Colon (tissue), 2 donors: ENCODE measurements around the gene NR1H2.
"Not testable (repeated sequence)": the region's sequence is repeated elsewhere in the genome, so short reads cannot be mapped to it uniquely, and the experiment has no call there.

Experiments
- FAIRE-seq: peaks from 2 replicates; lab custom pipeline; 2012; peaks lifted over from hg19 to GRCh38; lab: Jason Lieb, UNC
- donor health status: control.
- donor health status: control.

Gene NR1H2

DNA sequence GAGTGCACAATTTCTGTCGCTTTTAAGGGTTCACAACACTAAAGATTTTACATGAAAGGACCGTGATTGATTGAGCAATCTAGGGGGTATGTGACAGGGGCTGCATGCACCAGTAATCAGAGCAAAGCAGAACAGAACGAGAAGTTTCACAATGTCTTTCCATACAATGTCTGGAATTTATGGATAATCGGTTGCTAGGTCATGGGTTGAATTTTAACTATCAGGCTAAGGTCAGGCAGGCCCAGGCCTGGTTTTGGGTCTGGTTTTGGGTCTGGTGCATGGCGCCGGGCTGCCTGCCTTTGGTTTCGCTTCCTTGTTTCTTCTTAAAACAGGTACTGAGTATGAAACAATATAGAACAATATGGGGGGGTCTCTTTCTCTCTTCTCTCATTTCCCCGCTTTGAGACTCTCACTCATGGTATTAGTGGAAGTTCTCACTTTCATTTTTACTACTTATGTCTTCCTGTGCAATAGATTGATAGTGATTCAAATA, 29.1 kb upstream of the NR1H2 start:
- not testable (repeated sequence) for FAIRE-seq

DNA sequence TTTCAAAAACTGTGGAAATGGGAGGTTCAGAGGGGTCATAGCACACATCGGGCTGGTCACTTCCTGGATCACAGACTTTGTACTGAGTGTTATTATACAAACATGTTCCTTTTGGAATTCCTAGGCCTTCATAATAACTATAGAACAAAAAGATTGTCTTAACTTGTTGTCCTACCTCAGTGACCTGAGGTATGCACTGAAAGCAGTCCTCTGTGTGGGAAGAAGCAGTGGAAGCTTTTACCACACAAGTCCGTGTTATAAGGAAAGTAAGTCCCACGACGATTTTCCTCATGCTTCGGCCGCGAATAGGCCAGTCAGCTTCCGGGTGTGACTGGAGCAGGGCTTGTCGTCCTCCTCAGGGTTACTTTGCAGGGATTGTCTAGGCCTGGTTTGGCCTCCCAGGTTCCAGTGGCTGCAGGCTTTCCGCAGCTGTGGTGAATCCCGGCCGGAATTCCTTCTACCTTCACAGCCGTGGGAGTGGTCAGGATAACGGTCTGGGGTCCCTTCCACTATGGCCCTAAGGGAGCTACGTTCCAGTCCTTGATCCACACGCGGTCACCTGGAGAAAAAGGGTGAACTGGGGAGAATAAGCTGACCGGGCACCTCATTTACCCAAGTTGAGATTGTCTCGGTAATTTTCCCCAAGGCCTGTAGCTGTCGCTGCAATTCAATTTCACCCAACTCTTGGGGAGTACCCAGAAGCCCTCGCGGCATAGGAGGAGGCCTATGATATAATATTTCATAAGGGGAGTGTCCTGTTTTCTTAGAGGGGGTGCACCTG, 26.8 kb upstream of the NR1H2 start:
- no peak for FAIRE-seq

DNA sequence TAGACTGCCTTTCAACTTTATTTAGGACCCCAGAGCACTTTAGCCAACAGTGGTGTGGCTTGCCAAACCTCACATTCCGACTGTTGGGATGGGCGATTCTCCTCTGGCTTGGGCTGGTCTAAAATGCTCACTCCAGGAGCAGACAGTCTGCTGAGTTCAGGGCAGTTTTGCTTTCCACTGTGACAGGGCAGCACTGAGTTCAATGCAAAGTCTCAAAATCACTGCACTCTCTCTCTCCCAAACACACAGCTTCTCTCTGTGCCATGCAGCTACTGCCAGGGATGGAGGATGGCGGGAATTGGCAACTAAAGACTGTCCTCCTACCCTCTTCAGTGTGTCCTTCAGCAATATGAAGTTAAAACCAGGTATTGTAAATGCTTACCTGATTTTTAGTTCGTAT, 24.0 kb upstream of the NR1H2 start:
- no peak for FAIRE-seq

DNA sequence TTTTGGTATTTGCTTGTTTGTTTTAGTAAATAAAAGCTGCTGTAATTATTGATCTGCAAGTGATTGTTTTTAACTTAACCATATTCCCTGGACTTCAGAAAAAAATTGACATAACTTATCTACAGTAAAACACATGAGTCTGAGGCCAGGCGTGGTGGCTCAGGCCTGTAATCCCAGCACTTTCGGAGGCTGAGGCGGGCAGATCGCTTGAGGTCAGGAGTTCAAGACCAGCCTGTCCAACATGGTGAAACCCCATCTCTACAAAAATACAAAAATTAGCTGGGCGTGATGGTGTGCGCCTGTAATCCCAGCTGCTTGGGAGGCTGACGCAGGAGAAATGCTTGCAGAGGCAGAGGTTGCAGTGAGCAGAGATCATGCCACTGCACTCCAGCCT, 22.8 kb upstream of the NR1H2 start:
- not testable (repeated sequence) for FAIRE-seq

DNA sequence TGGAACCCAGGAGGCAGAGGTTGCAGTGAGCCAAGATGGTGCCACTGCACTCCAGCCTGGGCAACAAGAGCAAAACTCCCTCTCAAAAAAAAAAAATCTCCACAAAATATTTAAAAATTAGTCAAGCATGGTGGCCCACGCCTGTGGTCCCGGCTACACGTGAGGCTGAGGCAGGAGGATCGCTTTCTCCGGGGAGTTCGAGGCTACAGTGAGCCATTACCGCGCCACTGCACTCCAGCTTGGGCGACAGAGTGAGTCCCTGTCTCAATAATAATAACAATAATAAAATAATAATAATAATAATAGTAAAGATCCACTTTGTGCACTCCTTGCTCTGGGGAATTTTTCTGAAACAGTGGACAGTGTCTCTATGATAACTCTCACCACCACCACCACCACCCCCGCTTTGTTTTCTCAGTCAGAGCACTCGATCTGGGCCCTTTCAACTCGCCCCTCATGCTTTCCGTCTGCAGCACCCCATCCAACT, 19.5 kb upstream of the NR1H2 start:
- FAIRE-seq: no peak

DNA sequence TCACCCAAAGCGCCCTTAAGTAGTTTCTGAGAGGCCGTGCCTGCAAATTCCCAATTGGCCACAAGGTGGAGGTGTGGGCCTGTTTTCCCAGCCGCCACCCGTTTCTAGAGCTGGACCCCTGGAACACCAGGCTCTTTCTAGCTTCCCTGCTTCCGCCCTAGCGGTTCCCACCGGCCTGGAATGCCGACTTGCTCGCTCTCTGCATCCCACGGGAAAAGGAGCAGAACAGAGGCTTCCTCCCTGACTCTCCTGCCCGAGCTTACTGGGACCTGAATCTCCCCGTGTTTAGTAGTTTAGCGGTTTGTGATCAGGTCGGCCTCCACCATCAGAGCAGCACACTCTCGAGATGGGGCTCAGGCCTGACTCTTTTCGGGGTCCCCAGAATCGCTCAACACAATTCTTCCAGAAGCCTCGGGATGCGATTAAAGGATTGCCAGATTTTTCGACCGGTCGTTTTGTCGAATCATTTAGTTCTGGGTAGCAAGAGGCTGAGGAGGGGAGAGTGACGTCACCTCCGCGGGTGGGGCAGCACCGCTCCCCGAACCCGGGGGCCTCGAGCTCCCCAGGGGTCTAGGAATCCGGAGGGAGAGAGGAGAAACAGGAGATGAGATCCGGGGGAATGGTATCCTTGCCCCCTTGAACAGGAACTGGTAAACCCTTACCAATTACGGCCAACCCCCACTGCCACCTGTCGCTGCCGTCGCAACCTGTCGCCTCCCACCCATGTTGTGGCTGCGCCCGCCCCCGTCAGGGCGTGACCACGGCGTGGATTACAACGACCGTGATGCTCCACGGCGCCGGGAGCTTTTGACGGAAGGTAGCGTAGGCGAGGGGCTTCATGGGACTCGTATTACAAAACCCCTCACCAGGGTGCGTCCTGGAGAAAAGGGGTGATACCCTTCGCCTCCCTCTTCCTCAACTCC, 18.8 kb upstream of the NR1H2 start:
- FAIRE-seq: no peak

DNA sequence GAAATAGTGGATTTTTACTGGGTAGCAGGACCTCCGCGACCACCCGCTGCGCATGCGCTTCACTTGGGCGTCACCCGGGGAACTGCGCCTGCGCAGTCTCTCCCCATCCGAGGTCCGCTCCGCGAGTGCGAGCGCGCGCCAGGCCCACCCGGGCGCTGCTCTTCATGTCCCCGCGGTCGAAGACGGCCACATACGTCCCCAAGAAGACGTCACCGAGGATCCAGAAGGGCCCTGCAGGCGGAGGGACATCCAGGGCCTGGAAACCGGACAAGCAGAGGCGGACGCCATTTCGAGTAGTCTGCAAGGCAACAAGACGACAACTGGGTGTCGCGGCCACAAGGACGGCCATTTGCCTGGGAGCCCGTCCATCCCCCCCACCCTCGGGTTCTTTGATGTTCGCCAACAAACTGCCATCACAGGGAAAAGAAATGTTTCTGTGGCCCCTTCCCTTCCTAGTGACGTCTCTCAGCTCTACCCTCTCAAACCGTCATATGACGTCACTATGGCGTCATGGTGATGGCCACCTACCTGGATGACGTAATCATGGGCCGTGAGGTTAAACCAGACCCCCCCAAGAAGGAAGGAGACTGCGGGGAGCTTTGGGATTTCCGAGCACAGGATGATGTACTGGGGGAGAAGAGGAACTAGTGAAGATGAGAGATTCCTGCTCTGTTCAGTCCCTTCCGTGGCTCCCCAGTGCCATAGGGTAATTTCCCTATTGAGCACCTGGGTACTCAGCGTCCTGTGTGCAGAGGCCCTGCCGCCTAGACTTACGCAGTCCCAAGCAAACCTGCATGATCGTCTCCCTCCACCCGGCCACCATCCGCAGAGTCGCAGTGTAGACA, 17.6 kb upstream of the NR1H2 start:
- no peak for FAIRE-seq

DNA sequence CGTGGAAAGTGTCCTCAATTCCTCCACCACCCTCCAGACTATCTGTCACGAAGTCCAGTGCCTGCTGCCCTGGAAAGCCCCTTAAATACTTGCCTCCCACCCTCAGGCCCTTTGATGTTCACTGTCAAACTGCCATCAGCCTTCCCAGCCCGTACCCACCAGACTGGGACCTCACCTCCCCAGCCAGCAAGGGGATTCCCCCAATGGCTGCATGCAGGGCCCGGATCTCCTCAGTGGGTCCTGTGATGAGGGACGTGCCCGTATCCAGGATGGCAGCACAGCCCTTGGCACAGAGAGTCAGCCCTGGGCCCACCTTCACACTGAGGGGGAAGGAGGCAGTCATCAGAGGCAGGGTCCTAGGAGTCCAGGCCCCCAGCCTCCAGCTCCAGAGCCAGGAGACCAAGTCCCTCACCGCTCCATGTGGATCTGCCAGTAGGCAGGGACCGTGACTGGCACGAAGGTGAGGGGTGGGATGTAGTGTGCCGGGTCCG, 16.9 kb upstream of the NR1H2 start:
- no peak for FAIRE-seq

DNA sequence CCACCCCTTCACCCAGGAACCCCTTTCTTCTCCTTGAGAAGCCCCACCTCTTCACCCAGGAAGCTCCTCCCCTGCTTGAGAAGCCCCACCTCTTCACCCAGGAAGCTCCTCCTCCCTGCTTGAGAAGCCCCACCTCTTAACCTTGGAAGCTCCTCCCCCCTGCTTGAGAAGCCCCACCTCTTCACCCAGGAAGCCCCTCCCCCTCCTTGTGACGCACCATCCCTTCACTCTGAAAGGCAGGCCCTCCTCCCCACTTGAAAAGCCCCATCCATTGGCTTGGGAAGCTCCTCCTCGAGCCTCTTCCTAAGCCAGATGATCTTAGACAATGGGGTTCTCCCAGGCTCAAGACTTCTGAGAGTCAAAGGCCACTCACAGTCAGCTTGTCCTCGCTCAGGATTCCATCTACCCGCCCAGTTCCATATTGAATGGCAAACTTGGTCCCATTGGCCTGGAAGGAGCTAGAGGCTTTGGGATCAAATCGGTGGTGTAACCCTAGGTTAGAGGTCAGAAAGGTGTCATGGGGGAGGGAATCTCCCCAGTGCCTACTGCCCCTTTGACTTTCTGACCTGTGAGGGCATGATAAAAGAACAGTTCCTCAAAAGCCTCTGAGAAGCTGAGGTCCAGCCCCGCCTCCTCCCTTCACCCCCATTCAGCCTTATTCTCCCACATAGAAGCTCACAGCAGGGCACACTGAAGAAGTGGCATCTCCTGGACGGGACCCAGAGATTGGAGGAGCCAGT, 14.8 kb upstream of the NR1H2 start:
- FAIRE-seq: no peak

DNA sequence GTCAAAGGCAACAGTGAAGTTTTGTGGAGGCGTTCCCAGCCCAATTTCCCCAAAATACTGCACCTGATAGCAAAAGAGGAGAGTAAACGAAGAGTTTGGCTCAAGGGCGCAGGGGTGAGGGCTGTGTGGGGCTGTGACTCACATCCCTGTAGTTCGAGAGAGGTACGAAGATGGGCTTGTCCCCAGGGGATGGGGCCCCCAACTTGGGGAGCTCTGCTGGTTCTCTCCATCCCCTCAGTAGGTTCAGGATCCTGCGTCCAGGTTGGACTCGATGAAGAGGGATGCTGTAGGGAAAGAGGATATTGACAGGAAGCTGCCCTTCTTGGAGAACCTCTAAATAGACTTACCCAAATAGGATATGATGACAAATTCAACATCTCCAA, 14.2 kb upstream of the NR1H2 start:
- FAIRE-seq: no peak

DNA sequence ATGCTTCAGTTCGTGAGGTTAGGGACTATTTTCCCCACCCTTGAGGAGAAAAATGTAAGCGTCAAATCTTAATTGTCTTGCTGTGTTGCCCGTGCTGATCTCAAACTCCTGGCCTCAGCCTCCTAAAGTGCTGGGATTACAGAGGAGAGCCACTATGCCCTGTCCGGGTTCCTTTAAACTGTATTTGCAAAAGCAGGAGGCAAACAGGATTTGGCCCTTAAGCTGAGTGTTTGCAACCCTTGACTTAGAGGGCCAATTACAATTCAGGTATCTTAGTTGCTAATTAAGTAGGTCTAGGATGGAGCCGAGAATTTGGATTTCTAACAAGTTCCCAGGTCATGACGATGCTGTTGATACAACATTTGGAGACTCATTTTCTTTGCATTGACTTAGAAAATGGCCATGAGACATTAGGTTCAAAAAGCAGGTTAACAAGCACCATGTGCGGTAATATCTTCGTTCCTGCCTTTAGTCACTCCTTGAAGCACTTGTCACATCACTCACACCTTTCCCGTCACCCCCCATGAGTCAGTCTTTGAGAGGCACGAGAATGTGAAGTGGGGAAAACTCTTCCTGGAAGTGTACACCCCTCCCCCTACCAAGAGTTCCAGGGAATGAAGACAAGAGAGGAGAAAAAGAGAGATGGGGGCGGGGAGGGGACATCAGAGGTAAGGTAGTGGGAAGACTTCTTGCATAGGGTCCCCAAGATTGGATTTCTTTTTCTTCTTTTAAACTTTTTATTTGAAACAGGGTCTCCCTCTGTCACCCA, 13.4 kb upstream of the NR1H2 start:
- no peak for FAIRE-seq

DNA sequence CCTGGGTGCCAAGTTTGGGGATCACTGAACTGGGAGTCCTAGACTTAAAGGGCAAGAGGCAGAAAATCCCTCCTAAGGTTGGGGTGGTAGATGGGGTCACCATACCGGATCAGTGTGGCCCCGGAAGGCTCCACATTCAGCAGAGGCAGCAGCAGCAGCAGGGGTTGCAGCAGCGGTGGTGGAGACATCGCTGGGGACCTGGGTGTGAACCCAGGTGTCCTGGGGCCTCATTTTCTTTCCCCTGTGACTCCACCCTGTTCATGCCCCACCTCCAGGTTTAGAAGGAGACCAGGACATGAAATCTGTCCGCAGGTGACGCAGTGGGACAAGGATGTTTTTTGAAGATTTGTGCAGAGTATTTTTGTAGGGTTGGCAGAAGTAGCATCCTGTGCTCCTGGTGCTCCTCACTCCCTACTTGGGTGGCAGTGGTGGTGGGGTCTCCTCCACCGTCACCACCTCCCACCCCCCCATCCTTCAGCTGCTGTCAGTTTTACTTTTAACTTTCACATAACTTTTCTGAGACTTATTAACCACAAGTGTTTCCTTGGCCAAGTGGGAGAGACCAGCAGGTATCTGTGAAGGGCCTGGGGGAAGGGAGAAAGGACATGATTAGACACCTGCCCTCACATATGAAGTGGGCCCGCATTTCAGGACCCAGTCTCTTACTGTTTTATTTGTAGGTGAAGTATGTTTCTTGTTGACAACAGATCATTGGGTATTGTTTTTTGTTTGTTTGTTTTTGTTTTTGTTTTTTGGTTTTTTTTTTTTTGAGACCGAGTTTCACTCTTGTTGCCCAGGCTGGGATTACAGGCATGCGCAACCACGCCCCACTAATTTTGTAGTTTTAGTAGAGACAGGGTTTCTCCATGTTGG, 10.6 kb upstream of the NR1H2 start, which contains the start of gene NAPSA:
Gene NAPSA, minus strand, starts transcription at position 206 of the 873 bp plus-strand sequence. Its CDS starts 18 bp downstream, at position 188.
- no peak for FAIRE-seq

DNA sequence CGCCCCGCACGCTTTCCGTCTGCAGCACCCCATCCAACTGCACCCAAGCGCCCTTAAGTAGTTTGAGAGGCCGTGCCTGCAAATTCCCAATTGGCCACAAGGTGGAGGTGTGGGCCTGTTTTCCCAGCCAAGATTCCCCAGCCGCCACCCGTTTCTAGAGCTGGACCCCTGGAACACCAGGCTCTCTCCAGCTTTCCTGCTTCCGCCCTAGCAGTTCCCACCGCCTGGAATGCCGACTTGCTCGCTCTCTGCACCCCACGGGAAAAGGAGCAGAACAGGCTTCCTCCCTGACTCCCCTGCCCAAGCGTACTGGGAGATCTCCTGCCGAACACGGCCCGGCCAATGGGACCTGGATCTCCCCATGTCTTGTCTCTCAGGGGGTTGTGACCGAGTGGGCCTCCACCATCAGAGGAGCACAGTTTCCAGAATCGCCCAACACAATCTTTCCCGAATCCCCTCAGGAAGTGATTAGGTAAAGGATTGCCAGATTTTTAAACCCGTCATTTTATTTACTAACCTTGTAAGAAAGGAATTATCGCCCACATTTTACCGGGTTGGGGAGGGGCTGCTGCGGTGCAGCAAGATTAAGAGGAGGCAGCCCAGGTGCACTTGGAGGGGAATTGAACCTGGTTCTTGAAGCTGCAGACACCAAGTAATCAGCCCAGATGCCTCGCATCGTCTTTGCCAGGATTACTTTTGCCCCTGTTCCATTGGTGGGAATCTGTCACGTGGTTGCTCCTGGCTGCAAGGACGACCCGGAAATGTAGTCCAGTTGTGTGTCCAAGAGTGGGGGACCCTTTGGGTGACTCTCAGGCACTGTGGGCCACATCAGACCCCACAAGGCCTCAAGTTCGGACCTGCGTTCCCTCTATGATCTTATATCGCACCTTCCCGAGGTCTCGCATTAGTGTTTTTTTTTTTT, 7.3 kb upstream of the NR1H2 start:
- FAIRE-seq: no peak

DNA sequence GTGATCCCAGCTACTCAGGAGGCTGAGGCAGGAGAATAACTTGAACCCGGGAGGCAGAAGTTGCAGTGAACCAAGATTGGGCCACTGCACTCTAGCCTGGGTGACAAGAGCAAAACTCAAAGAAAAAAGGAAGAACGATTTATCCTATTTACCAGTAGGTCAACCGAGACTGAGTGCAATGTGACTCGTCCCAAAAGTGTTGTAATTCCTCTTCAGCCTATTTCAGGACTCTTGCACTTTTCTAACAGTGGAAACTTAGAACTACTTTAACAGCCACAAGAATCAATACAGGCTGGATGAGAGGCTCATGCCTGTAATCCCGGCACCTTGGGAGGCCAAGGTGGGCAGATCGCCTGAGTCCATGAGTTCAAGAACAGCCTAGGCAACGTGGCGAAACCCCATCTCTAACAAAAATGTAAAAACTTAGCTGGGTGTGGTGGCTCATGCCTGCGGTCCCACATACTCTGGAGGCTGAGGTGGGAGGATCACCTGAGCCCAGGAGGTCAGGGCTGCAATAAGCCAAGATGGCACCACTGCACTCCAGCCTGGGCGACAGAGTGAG, 4.3 kb upstream of the NR1H2 start:
- no peak for FAIRE-seq

DNA sequence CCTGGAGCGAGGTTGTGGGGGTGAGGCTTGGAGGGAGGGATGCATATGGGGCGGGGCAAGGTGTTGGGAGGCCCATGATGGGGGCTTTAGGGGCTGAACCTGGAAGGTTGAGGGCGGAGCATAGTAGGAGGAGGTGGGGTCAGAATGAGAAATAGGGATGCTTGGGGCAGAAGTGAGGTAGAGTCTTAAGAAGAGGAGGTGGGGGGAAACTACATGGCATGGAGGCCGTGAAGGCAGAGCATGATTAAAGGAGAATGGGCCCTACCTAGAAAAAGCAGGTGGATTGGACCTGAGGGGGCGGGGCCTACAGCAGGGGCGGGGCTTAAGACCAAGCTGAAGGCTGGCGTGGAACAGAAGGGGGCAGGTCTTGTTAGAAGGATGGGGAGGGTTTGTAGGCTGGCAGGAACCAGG, 799 bp downstream of the NR1H2 start:
- FAIRE-seq: no peak

DNA sequence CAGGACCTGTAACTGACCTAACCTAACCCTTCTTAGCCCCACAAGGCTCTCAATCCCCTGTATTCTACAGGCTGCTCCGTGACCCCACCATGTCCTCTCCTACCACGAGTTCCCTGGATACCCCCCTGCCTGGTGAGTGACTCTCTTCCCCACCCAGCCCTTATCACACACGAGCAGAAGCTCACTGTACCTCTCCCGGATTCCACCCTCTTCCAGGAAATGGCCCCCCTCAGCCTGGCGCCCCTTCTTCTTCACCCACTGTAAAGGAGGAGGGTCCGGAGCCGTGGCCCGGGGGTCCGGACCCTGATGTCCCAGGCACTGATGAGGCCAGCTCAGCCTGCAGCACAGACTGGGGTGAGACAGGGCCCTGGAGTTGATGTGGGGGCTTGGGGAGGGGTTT, 1.3 kb downstream of the NR1H2 start:
- no peak for FAIRE-seq

DNA sequence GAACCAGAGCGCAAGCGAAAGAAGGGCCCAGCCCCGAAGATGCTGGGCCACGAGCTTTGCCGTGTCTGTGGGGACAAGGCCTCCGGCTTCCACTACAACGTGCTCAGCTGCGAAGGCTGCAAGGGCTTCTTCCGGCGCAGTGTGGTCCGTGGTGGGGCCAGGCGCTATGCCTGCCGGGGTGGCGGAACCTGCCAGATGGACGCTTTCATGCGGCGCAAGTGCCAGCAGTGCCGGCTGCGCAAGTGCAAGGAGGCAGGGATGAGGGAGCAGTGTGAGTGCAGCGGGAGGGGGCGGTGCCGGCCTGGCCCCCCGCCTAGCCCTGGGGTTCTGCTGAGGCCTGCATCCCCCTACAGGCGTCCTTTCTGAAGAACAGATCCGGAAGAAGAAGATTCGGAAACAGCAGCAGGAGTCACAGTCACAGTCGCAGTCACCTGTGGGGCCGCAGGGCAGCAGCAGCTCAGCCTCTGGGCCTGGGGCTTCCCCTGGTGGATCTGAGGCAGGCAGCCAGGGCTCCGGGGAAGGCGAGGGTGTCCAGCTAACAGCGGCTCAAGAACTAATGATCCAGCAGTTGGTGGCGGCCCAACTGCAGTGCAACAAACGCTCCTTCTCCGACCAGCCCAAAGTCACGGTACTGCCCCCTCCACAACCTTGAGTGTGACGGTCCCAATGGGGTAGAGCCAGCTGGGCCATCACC, 2.1 kb downstream of the NR1H2 start:
- FAIRE-seq: no peak
